GM19452 (cell line): Measurements from ENCODE around the gene C4orf36.
"Not testable (repeated sequence)": the region's sequence is repeated elsewhere in the genome, so short reads cannot be mapped to it uniquely, and the experiment has no call there.

Source experiments
- ATAC-seq: cut with Tn5 transposase; IDR thresholded peaks from one replicate; pipeline ENCODE4 v1.9.1; 2021; ENCODE audit not compliant: unreplicated experiment

Gene C4orf36

DNA sequence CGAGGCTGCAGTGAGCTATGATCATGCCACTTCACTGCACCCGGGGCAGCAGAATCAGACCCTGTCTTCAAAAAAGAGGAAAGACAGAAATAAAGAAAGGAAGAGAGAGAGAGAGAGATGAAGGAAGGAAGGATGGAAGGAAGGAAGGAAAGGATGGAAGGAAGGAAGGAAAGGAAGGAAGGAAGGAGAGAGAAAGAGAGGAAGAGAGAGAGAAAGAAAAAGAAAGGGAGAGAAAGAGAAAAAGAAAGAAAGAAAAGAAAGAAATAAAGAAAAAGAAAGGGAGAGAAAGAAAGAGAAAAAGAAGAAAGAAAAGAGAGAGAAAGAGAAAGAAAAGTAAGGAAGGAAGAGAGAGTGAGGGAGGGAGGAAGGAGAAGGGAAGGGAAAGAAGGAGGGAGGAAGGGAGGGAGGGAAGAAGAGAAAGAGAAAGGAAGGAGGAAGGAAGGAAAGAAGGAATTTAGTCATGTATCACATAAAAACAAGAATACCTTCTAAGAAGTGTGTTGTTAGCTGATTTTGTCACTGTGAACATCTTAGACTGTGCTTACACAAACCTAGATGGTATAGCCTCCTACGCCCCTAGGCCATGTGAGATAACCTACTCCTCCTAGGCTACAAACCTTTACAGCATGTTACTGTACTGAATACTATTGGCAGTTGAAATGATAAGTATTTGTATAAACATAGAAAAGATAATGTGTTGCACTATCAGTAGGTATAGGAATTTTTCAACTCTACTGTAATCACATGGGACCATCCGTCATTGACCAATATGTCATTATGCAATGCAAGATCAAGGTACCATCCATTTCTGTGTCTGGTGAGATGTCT lies 25.2 kb upstream of the C4orf36 start:
- no peak for ATAC-seq

DNA sequence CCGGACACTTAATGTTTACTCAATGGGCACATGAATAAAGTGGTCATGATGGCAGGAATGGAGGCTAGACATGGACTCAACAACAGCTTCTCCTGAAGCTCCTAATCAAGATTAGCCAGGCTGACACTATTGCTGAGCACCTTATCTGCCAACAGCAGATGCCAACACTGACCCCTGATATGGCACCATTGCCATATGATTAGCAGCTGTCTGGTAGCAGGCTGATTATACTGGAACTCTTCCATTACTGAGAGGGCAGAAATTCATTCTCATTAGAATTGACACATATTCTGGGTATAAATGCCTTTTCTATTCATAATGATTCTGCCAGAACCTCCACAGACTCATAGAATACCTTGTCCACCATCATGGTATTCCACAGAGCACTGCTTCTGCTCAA lies 24.2 kb upstream of the C4orf36 start:
- no peak for ATAC-seq

DNA sequence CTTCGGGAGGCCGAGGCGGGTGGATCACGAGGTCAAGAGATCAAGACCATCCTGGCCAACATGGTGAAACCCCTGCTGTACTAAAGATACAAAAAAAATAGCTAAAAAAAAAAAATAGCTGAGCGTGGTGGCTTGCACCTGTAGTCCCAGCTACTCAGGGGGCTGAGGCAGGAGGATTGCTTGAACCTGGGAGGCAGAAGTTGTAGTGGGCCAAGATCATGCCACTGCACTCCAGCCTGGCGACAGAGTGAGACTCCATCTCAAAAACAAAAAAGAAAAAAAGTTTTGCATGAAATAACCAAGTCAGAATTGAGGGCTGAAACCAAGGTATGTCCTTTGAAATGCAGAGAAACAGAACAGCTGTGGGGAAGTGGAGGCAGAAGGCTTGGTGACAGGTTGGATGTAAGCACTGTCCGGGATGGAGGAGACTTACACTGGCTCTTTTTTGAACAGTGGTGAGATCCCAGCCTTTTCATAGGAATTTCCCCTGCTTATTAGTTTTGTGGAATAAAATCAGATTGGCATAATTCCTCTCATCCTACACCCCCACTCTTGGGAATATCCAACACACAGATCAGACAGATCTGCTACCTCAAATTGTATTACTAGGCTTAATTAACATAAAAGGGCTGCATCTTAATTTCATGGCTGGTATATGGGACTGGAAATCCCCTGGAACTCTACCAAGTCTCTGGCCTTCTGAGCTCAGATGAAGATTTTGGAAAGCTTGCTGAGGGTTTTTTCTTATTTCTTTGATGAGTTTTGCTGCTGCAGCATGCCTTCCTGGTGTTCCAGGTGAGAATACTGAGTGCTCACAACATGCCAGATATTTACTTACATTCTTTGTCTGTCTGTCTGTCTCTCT lies 18.8 kb upstream of the C4orf36 start:
- no peak for ATAC-seq

DNA sequence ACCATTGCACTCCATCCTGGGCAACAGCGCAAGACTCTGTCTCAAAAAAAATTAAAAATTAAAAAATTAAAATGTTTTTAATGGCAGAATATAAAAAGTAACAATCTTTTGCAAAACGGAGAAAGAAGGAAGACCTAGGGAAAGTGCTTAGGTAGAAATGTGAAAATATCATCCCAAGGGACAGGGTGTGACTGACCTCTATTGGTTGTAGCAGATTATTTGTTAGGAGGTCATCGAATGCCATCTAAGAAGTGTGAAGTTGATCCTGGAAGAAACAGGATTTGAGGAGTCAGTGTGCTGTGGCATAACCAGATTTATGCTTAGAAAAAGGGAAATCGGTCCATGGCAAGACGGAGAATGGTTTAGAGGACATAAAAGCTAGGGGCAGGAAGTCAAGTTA lies 18.1 kb upstream of the C4orf36 start:
- ATAC-seq, result no peak

DNA sequence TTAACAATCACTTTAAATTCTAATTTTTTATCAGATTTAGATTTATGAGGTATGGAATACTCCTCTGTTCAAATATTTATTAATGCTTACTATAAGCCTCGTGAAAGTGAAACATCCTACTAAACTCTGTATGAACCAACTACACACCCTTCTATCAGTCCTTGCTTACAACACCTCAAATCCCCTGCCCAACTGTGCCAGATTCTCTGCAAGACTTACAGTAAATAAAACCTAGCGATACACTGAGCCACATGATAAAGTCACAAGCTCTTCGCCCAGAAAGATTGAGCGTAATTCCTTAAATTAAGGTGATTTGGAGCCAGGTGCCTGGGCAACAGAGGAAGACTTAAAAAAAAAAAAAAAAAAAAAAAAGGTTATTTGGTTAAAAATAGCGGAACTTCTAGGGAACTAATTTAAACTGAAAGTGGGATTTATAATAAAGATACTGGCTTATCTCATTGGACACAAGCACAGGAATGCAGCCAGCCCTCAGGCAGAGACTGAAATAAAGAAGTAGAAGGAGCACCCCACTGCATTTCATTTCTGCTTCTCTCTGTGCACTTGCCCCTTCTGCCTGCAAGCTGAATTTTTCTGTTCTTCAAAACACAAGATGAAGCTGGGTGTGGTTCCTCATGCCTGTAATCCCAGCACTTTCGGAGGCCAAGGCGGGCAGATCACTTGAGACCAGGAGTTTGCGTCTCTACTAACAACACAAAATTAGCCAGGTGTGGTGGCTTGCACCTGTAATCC lies 17.5 kb upstream of the C4orf36 start:
- ATAC-seq, result no peak

GRCh38 chr4:86908251-86908657 lies 16.0 kb upstream of the C4orf36 start:
- no peak for ATAC-seq

DNA sequence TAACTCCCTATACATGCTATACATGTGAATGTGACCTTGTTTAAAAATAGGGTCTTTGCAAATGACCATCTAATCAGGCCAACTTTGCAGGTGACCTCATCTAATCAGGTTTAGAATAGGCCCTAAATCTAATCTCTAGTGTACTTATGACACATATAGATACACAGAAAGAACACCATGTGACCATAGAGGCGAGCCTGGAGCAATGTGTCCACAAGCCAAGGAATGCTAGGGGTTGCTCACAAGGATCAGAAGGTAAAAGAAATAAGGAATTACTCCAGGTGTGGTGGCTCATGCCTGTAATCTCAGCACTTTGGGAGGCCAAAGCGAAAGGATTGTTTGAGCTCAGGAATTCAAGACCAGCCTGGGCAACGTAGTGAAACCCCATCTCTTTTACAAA lies 9.6 kb upstream of the C4orf36 start:
- ATAC-seq, result no peak

DNA sequence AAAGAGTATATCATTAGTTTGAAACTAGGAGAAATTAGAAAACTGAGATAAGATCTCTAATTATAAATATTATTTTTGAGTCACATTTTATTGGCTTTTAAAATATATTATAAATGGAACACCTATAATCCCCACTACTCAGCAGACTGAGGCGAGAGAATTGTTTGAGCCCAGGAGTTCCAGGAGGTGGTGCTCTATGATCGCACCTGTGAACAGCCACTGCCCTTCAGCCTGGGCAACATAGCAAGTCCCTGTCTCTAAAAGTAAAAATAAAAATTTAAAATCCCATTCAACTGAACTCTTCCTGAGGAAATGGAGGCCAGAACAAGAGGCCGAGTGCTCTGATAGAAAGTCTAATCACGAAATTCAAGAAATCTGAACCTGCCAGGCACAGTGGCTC lies 6.3 kb upstream of the C4orf36 start:
- ATAC-seq, result no peak

GRCh38 chr4:86896596-86896995 lies 4.4 kb upstream of the C4orf36 start:
- ATAC-seq, result no peak

DNA sequence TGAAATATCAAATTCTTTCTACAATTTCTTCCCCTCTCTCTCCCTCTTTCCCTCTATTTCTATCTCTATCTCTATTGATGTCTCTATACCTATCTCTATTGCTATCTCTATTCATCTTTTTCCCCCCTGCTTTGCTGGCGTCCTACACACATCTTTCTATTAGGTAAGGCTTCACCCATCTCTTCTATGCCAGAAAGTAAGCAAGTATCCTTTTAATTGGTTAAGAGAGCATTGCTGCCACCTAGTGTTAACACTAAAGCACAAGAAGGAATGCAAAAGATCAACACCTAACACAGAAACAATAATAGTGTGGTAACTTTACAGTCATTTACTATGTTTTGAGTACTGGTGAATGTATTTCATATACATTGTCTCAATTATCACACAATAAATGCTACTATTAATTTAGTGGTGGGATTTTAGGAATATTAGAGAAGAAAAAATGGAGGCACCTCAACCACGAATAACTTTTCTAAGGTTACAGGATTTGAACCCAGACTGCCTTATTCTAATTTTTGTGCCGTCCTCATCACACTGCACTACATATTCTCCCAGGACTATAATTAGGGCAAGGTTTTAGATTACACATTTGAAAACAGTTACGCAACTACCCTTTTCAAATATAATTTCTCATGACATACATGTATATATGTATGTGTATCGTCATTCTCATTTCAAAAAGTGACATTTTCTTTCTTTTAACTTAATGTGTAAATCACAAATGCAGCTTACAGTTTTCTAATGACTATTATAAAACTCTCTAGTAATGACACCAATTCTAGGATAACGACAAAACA lies 3.7 kb upstream of the C4orf36 start:
- peak; percentile 37 for ATAC-seq

DNA sequence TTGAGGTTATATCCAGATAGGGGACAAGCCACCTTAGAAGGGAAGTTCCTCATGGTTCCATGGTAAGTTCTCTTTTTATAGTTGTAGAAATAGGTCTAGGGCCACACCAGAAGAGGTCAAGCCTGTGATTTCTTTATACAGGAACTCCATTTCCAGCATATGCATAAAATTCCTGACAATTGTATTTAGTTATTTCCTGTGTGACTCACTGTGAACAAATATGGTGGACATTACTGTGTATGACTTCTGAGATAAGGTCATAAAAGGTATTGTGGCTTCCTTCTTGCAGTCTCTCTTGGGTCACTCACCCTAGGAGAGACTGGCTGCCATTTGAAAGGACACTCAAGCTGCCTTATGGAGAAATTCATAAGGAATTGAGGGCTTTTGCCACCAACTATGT lies 2.2 kb upstream of the C4orf36 start:
- no peak for ATAC-seq

DNA sequence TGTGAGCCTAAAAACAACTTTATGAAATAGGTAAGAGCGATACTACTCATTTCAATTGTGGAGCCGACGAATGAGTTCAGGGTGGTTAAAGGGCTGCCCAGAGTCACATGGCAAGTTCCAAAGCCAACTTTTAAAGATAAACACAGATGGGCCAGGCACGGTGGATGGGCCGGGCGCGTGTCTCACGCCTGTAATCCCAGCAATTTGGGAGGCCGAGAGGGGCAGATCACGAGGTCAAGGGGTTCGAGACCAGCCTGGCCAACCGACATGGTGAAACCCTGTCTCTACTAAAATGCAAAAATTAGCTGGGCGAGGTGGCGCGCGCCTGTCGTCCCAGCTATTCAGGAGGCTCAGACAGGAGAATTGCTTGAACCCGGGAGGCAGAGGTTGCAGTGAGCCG lies 914 bp upstream of the C4orf36 start:
- ATAC-seq, result no peak

- ATAC-seq, result no peak
Measured at GRCh38 chr4:86892636-86892960, 376 bp upstream of the C4orf36 start.

GRCh38 chr4:86890790-86891189 lies 1.4 kb downstream of the C4orf36 start:
- no peak for ATAC-seq

- ATAC-seq, result no peak
Measured at GRCh38 chr4:86879641-86880040, 12.6 kb downstream of the C4orf36 start.

GRCh38 chr4:86878640-86879039 lies 13.6 kb downstream of the C4orf36 start:
- ATAC-seq, result no peak

DNA sequence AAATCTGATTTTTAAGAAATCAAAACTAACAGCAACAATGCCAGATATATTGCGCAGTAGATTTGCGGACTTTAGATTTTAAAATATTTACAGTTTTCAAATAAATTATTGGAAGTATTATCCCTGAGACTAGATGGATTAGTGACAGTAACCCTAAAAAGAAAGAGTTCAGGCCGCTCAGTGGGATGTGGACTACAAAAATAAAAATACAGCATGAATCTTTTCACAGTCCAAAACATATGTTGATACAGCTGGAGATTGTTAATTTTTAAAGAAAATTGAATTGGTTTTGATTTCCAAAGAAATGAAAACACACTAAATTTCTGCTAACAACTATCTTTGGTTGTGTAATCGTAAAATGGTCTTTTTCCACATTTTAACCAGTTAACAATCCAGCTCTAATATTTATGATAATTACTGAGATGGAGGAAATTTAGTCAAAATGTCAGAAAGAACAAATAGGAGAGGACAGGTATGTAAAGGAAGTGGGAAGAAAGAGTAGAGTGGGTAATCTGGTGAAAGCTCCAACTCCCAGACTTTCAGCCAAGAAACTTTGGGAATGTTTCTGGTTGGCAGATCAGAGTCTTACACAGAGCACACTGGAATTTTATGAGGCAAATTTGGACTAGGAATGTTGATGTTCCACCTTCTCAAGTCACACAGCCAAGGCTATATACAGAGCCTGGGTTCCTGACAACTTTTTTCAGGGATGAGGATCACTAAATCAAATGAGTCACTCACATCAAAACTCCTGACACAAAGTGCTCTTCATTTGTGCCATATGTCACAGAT lies 15.1 kb downstream of the C4orf36 start:
- ATAC-seq, result no peak

DNA sequence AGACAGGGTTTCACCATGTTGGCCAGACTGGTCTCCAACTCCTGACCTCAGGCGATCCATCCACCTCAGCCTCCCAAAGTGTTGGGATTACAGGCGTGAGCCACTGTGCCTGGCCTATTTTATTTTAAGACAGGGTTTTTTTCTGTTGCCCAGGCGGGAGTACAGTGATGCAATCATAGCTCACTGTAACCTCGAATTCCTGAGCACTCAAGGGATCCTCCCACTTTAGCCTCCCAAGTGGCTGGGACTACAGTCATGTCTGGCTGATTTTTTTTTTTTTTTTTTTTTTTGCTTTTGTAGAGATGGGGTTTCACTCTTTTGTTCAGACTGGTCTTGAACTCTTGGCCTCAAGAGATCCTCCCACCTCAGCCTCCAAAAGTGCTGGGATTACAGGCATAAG lies 16.8 kb downstream of the C4orf36 start:
- ATAC-seq, result not testable (repeated sequence)

- no peak for ATAC-seq
Measured at GRCh38 chr4:86872135-86872534, 20.1 kb downstream of the C4orf36 start.

DNA sequence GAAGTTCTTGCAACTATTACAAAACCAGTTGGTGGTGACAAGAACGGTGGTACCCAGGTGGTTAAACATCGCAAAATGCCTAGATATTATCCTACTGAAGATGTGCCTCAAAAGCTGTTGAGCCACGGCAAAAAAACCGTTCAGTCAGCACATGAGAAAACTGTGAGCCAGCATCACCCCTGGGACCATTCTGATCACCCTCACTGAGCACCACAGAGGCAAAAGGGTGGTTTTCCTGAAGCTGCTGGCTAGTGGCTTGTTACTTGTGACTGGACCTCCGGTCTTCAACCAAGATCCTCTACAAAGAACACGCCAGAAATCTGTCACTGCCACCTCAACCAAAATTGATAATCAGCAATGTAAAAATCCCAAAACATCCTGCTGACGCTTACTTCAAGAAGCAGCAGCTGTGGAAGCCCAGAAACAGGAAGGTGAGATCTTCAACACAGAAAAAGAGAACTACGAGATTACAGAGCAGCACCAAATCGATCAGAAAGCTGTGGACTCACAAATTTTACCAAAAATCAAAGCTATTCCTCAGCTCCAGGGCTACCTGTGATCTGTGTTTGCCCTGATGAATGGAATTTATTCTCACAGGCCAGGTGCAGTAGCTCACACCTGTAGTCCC lies 21.7 kb downstream of the C4orf36 start:
- ATAC-seq, result no peak
